H7 (cell line): ENCODE measurements around the gene GNB3. TPM values are rescaled to one million over a fixed set of nuclear protein-coding genes. Genes with fewer than 3 reads are reported as not detected.
"Not testable (repeated sequence)": the region's sequence is repeated elsewhere in the genome, so short reads cannot be mapped to it uniquely, and the experiment has no call there.

Experiments
- DNase-seq: peaks from one replicate; pipeline ENCODE4 v3.0.0; 2012
- H3K27me3 ChIP-seq: 2 replicates; pipeline ENCODE4 v1.6.0; 2011; ENCODE audit warnings: mild to moderate bottlenecking, low read length; ENCODE audit not compliant: control insufficient read depth, insufficient read depth
- H3K36me3 ChIP-seq: replicated peaks from 2 replicates; pipeline ENCODE4 v1.5.1; 2011; ENCODE audit warnings: low read length; ENCODE audit not compliant: control insufficient read depth, insufficient read depth
- H3K4me3 ChIP-seq: 2 replicates; pipeline ENCODE4 v1.5.1; 2011; ENCODE audit warnings: low read depth, mild to moderate bottlenecking, control low read depth, low read length, moderate library complexity; ENCODE audit not compliant: insufficient read depth
- total RNA-seq: library from RNA; depleted of rRNA; stranded (reverse); fragments of >200 nt; shearing (Covaris generic); gene quantifications from 2 replicates; pipeline ENCODE4 v1.2.3, GENCODE V29; 2014; rRNA removed

Gene GNB3
- total RNA-seq, 1 experiment from 2014 or later = 1.5 TPM

DNA sequence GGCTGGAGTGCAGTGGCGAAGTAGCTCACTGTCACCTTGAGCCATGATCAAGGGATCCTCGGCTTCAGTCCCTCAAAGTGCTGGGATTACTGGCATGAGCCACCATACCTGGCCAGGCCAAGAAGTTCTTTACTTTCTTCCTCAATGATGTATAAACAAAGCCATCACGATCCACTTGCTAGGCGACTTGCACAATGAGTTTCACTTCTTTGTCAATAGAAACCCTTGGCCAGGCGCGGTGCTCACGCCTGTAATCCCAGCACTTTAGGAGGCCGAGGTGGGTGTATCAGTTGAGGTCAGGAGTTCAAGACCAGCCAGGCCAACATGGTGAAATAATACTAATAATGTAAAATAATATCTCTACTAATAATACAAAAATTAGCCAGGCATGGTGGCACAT, 46.7 kb downstream of the GNB3 start:
- Histone ChIP-seq H3K4me3 (no peak overlapping the region), H3K27me3 (no peaks in the 10 kb centered on the region), H3K36me3 (no peaks in the 10 kb centered on the region; the same call in 1 of the 2 replicates)
- DNase-seq = no peak

DNA sequence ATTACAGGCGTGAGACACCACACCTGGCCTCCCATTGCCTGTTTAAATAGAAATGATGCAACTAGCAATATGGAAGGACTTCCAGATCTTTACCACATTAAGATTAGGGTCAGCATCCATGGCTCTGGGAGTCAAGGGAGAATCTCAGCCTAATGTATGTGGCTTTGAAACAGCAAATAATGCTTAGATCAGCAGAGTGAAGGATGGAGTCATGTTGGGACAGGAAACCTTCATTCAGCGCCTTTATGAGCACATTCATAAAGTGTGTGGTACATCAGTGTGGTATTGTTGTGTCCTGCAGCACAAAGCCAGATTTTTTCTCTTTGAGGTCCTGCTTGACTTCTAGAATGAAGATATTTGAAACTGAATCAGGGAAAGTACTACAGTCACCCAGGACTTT, 47.6 kb downstream of the GNB3 start:
- H3K36me3 ChIP-seq = no peaks in the 10 kb centered on the region; the same call in 1 of the 2 replicates
- DNase-seq = no peak
- H3K27me3 ChIP-seq = no peaks in the 10 kb centered on the region

DNA sequence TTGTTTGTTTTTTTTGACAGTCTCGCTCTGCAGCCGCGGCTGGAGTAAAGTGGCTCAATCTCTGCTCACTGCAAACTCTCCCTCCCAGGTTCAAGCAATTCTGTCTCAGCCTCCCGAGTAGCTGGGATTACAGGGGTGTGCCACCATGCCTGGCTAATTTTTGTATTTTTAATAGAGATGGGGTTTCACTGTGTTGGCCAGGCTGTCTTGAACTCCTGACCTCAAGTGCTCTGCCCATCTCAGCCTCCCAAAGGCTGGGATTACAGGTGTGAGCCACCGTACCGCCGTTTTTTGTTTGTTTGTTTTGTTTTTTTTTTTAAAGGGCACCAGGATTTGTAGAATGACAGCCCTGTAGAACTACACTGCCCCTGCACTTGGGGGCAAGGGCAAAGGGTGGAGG, 48.1 kb downstream of the GNB3 start:
- not testable (repeated sequence) for H3K4me3 ChIP-seq, H3K36me3 ChIP-seq, H3K27me3 ChIP-seq, DNase-seq

More for the DNA sequence above, 47.6 kb downstream of the GNB3 start:
- H3K4me3 ChIP-seq = no peak overlapping the region

DNA sequence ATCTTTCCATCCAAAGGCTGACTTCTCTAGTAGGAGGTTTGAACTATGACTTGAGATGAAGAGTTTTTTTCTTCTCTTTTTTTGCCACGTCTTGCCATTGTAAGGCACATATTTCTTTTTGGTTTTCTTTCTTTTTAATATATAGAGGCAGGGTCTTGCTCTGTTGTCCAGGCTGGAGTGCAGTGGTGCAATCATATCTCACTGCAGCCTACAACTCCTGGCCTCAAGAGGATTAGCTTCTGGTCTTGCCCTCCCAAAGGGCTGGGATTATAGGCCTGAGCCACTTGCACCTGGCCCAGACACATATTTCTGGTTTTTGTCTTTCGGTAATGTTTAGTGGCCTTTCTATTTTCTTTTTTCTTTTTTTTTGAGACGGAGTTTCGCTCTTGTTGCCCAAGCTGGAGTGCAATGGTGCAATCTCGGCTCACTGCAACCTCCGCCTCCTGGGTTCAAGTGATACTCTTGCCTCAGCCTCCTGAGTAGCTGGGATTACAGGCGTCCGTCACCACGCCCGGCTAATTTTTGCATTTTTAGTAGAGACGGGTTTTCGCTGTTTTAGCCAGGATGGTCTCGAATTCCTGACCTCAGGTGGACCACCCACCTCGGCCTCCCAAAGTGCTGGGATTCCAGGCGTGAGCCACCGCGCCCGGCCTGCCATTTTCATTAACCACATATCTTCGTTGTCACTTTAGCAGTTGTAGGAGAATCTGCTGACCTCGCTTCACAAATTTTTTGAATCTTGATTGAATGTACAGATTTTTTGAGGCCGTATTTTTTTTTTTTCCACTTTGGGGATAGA, 49.2 kb downstream of the GNB3 start:
- not testable (repeated sequence) for H3K27me3 ChIP-seq, H3K36me3 ChIP-seq, DNase-seq, H3K4me3 ChIP-seq

DNA sequence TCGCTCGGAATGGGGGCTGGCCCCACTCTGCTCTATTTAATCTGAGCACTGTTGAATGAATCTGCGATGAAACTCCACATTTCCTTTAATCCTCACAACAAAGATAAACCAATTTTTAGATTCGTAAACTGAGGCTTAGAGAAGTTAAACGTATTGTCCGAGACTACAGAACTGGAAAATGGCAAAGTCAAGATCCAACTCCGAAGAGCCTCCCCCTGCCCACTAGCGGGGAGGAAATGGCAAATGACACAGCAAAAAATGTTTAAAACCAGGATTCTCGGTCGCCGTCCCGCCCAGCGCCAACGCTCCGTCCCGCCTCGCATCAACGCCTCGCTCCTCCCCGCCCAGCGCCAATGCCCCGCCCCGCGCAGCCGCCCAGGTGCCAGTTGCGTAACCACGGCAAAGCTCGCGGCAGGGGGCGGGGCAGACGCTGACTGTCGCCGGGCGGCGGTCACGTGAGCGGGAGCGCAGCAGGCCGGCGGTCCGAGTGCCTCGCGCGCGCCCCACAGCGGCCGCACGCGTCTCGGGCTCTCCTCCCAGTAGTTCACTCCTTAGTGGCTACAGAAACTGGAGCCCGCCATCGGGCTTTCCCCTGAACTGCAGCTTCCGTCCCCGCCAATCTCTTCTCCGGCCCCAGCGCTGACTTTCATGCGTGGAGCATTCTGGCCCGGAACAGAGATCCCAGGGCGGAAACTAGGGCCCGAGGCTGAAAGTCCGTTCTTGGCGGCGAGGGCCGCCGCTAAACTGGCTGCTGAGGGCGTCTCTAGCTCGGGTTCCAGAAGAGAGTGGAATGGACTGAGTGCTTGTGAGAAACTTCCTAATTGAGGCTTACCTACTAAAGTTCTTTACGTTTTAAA, 50.3 kb downstream of the GNB3 start:
- DNase-seq = peak; percentile 97
- Histone ChIP-seq H3K36me3 (no peaks in the 10 kb centered on the region), H3K4me3 (peak overlapping the region; percentile 60), H3K27me3 (no peaks in the 10 kb centered on the region)

DNA sequence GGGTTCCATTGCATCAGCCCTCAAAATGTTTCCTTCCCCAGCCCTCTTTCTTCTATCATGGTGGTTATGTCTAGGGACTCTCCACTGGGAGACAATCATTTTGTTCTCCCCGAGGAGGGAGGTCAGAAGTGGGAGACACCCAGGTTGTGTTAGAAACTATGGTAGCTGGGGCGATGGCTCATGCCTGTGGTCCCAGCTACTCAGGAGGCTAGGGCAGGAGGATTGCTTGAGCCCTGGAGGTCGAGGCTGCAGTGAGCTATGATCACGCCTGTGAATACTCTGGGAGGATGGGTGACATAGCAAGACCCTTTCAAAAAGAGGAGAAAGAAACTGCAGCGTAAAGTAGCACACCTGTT, 50.9 kb downstream of the GNB3 start:
- Histone ChIP-seq H3K4me3 (peak overlapping the region; percentile 60), H3K36me3 (no peaks in the 10 kb centered on the region), H3K27me3 (no peaks in the 10 kb centered on the region)
- DNase-seq = no peak

DNA sequence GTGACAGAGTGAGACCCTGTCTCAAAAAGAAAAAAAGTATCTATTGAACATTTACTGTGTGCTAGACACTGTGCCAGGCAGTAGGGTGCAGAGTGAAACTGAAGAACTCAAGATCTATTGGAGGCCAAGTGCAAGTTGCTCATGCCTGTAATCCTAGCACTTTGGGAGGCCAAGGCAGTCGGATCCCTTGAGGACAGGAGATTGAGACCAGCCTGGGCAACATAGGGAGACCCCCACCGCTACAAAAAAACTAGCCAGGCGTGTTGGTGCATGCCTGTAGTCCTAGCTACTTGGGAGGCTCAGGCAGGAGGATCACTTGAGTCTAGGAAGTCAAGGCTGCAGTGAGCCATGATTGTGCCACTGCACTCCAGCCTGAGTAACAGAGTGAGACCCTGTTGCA, 52.0 kb downstream of the GNB3 start:
- not testable (repeated sequence) for H3K27me3 ChIP-seq, H3K36me3 ChIP-seq, DNase-seq, H3K4me3 ChIP-seq

DNA sequence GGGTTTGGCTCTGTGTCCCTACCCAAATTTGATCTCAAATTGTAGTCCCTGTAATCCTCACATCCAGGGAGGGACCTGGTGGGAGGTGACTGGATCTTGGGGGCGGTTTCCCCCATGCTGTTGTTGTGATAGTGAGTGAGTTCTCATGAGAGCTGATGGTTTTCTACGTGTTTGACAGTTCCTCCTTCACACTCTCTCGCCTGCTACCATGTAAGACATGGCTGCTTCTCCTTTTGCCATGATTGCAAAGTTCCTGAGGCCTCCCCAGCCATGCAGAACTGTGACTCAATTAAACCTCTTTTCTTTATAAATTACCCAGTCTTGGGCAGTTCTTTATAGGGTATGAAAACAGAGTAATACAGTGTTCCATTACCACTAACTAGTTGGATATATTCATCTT, 53.6 kb downstream of the GNB3 start:
- Histone ChIP-seq H3K36me3 (no peaks in the 10 kb centered on the region), H3K4me3 (no peak overlapping the region), H3K27me3 (no peaks in the 10 kb centered on the region)
- DNase-seq = no peak

Other genes with a start within 250 kb of the GNB3 start
- gene CHD4, start 233.5 kb upstream of the GNB3 start, total RNA-seq = 236 and 245 TPM in 2 replicates
- 0.04 TPM in 1 of 2 replicates, not detected in the other for gene LPAR5, start 205.0 kb upstream of the GNB3 start, total RNA-seq
- gene ACRBP, start 193.5 kb upstream of the GNB3 start, total RNA-seq = 0.80 and 3.6 TPM in 2 replicates
- 26.9 and 31.2 TPM in 2 replicates for gene ING4, start 177.8 kb upstream of the GNB3 start, total RNA-seq
- gene ZNF384, start 151.6 kb upstream of the GNB3 start, total RNA-seq = 34.4 and 40.3 TPM in 2 replicates
- gene PIANP, start 140.1 kb upstream of the GNB3 start, total RNA-seq = 0.42 and 1.4 TPM in 2 replicates
- gene COPS7A, start 116.9 kb upstream of the GNB3 start, total RNA-seq = 72.1 and 77.6 TPM in 2 replicates
- 293 and 322 TPM in 2 replicates for gene MLF2, start 87.8 kb upstream of the GNB3 start, total RNA-seq
- gene PTMS, start 74.6 kb upstream of the GNB3 start, total RNA-seq = 237 and 270 TPM in 2 replicates
- 0.35 and 2.0 TPM in 2 replicates for gene LAG3, start 68.4 kb upstream of the GNB3 start, total RNA-seq
- 0.66 and 0.81 TPM in 2 replicates for gene CD4, start 51.4 kb upstream of the GNB3 start, total RNA-seq
- gene GPR162, start 19.1 kb upstream of the GNB3 start, total RNA-seq = 5.4 and 7.0 TPM in 2 replicates
- 38.0 and 46.9 TPM in 2 replicates for gene P3H3, start 12.5 kb upstream of the GNB3 start, total RNA-seq
- 85.6 and 115 TPM in 2 replicates for gene CDCA3, start 10.4 kb downstream of the GNB3 start, total RNA-seq
- gene USP5, start 11.2 kb downstream of the GNB3 start, total RNA-seq = 103 and 112 TPM in 2 replicates
- 1,353 and 1,607 TPM in 2 replicates for gene TPI1, start 26.6 kb downstream of the GNB3 start, total RNA-seq
- 28.7 and 29.4 TPM in 2 replicates for gene SPSB2, start 32.4 kb downstream of the GNB3 start, total RNA-seq
- 4.6 and 5.7 TPM in 2 replicates for gene LRRC23, start 63.9 kb downstream of the GNB3 start, total RNA-seq
- 47.4 and 59.0 TPM in 2 replicates for gene ENO2, start 73.7 kb downstream of the GNB3 start, total RNA-seq
- 11.4 and 13.4 TPM in 2 replicates for gene ATN1, start 87.0 kb downstream of the GNB3 start, total RNA-seq
- gene RNU7-1, start 102.9 kb downstream of the GNB3 start, total RNA-seq = not detected in 2 replicates
- 136 and 153 TPM in 2 replicates for gene C12orf57, start 103.1 kb downstream of the GNB3 start, total RNA-seq
- gene PTPN6, start 110.4 kb downstream of the GNB3 start, total RNA-seq = 25.0 and 34.3 TPM in 2 replicates
- gene PHB2, start 129.7 kb downstream of the GNB3 start, total RNA-seq = 482 and 560 TPM in 2 replicates
- gene EMG1, start 130.0 kb downstream of the GNB3 start, total RNA-seq = 56.6 and 59.5 TPM in 2 replicates
- 14.4 and 16.9 TPM in 2 replicates for gene LPCAT3, start 177.6 kb downstream of the GNB3 start, total RNA-seq
- gene C1S, start 219.8 kb downstream of the GNB3 start, total RNA-seq = 4.4 and 4.8 TPM in 2 replicates